H1 (cell line): ENCODE results near the gene LRCH3. TPM values are rescaled to one million over a fixed set of nuclear protein-coding genes. Genes with fewer than 3 reads are reported as not detected.

Source experiments
- CTCF ChIA-PET: fragments of 300-600 bp; sonication (Branson Sonifier 250); formaldehyde crosslinking; loops from one replicate; lab custom pipeline; 2021; ENCODE audit not compliant: partially characterized antibody; lab: Charles Lee
- POLR2A ChIA-PET: fragments of 300-600 bp; sonication (Branson Sonifier 250); formaldehyde crosslinking; loops from one replicate; lab custom pipeline; 2021; ENCODE audit warnings: inconsistent platforms; ENCODE audit not compliant: partially characterized antibody; lab: Charles Lee
- DNase-seq, 2 experiments: peaks; one replicate each; pipeline versions ENCODE4 v3.0.0 to v3.0.0-alpha.2; 2010 to 2022; ENCODE audit warnings: low spot score in 2 of 2, low read depth in 1 of 2, mixed read lengths in 1 of 2
- FAIRE-seq: peaks from 2 replicates; lab custom pipeline; 2011; peaks lifted over from hg19 to GRCh38; lab: Jason Lieb, UNC
- H2AFZ ChIP-seq: 2 replicates; pipeline ENCODE4 v1.8.1; 2012; ENCODE audit warnings: low read length, inconsistent platforms
- H2AK5ac ChIP-seq: 2 replicates; pipeline ENCODE4 v1.6.1; 2013; ENCODE audit warnings: low read depth, low read length
- H2BK120ac ChIP-seq: replicated peaks from 2 replicates; pipeline ENCODE3; 2013; ENCODE audit warnings: low read depth, low read length, inconsistent platforms
- H2BK12ac ChIP-seq: 2 replicates; pipeline ENCODE4 v1.6.1; 2013; ENCODE audit warnings: low read depth, low read length
- H2BK15ac ChIP-seq: 2 replicates; pipeline ENCODE4 v1.6.1; 2013; ENCODE audit warnings: low read length
- H2BK20ac ChIP-seq: 2 replicates; pipeline ENCODE4 v1.6.1; 2013; ENCODE audit warnings: low read length
- H2BK5ac ChIP-seq: 2 replicates; pipeline ENCODE4 v1.6.1; 2013; ENCODE audit warnings: low read depth, low read length
- H3K14ac ChIP-seq: 2 replicates; pipeline ENCODE4 v1.6.1; 2013; ENCODE audit warnings: inconsistent platforms; ENCODE audit not compliant: insufficient read length
- H3K18ac ChIP-seq: 2 replicates; pipeline ENCODE4 v1.6.1; 2013; ENCODE audit warnings: low read length; ENCODE audit errors: extremely low read depth
- H3K23ac ChIP-seq: 2 replicates; pipeline ENCODE4 v1.6.1; 2013; ENCODE audit warnings: inconsistent platforms; ENCODE audit not compliant: insufficient read length
- H3K23me2 ChIP-seq: 2 replicates; pipeline ENCODE4 v1.6.1; 2013; ENCODE audit warnings: low read depth, low read length
- H3K27ac ChIP-seq: 2 replicates; pipeline ENCODE4 v1.6.1; 2011; ENCODE audit warnings: low read depth, low read length, inconsistent platforms
- H3K27me3 ChIP-seq, 4 experiments: replicated peaks in 1 of 4; 1 replicate in 1 of 4; 2 replicates in 3 of 4; pipeline versions ENCODE4 v1.6.1 to v1.8.1; 2011 to 2013; ENCODE audit warnings: low read length in 3 of 4, mild to moderate bottlenecking in 3 of 4, inconsistent platforms in 2 of 4, mixed read lengths in 2 of 4, moderate library complexity in 1 of 4; ENCODE audit not compliant: control insufficient read depth in 3 of 4, insufficient read depth in 3 of 4; ENCODE audit errors: extremely low read depth in 1 of 4
- H3K36me3 ChIP-seq, 4 experiments: 2 replicates each; pipeline versions ENCODE4 v1.6.1 to v1.8.1; 2011 to 2013; ENCODE audit warnings: mild to moderate bottlenecking in 4 of 4, low read length in 3 of 4, moderate library complexity in 2 of 4, control low read depth in 1 of 4, inconsistent platforms in 1 of 4; ENCODE audit not compliant: insufficient read depth in 4 of 4, control insufficient read depth in 2 of 4
- H3K4ac ChIP-seq: replicated peaks from 2 replicates; pipeline ENCODE3; 2013; ENCODE audit warnings: low read length, low read depth, mixed read lengths, inconsistent platforms; ENCODE audit not compliant: insufficient read length
- H3K4me1 ChIP-seq, 4 experiments: replicated peaks in 1 of 4; 1 replicate in 1 of 4; 2 replicates in 3 of 4; pipeline versions ENCODE4 v1.6.1 to v1.8.1; 2011 to 2013; ENCODE audit warnings: low read length in 3 of 4, inconsistent platforms in 2 of 4, mixed read lengths in 1 of 4; ENCODE audit not compliant: insufficient read depth in 4 of 4, control insufficient read depth in 3 of 4
- H3K4me2 ChIP-seq, 2 experiments: 2 replicates each; pipeline versions ENCODE4 v1.6.1 to v1.8.1; 2011 to 2013; ENCODE audit warnings: low read depth in 2 of 2, low read length in 2 of 2, control low read depth in 1 of 2, inconsistent platforms in 1 of 2, mild to moderate bottlenecking in 1 of 2; ENCODE audit not compliant: insufficient read depth in 1 of 2
- H3K4me3 ChIP-seq, 4 experiments: fragments of 200-600, 300-600 bp in 1 of 4; sonication (generic), shearing (Covaris generic), sonication (Bioruptor Twin) in 1 of 4; 2 replicates each; pipeline versions ENCODE4 v1.5.1 to v1.8.1; 2011 to 2016; ENCODE audit warnings: low read length in 4 of 4, low read depth in 3 of 4, control low read depth in 2 of 4, inconsistent platforms in 2 of 4, mild to moderate bottlenecking in 2 of 4, mixed read lengths in 1 of 4, moderate library complexity in 1 of 4; ENCODE audit not compliant: insufficient read depth in 2 of 4; ENCODE audit errors: extremely low read depth in 1 of 4
- H3K56ac ChIP-seq: replicated peaks from 2 replicates; pipeline ENCODE3; 2013; ENCODE audit warnings: low read depth, mild to moderate bottlenecking, mixed read lengths, low read length, inconsistent platforms; ENCODE audit not compliant: insufficient read length
- H3K79me1 ChIP-seq: 2 replicates; pipeline ENCODE4 v1.6.1; 2013; ENCODE audit warnings: low read depth, low read length, control low read depth
- H3K79me2 ChIP-seq, 2 experiments: 2 replicates each; pipeline versions ENCODE4 v1.6.1 to v1.8.1; 2012 to 2013; ENCODE audit warnings: low read length in 2 of 2, mild to moderate bottlenecking in 2 of 2, inconsistent platforms in 1 of 2; ENCODE audit not compliant: insufficient read depth in 2 of 2, control insufficient read depth in 1 of 2
- H3K9ac ChIP-seq, 4 experiments: replicated peaks in 1 of 4; 1 replicate in 1 of 4; 2 replicates in 3 of 4; pipeline versions ENCODE4 v1.6.1 to v1.8.1; 2011 to 2013; ENCODE audit warnings: low read depth in 3 of 4, low read length in 3 of 4, control low read depth in 2 of 4, mild to moderate bottlenecking in 2 of 4, moderate library complexity in 2 of 4, inconsistent platforms in 1 of 4; ENCODE audit errors: extremely low read depth in 1 of 4
- H3K9me3 ChIP-seq, 2 experiments: 2 replicates each; pipeline versions ENCODE4 v1.6.1 to v1.8.1; 2012 to 2013; ENCODE audit warnings: mild to moderate bottlenecking in 2 of 2, moderate library complexity in 2 of 2, control low read depth in 1 of 2, inconsistent platforms in 1 of 2, low read depth in 1 of 2, low read length in 1 of 2, mixed read lengths in 1 of 2; ENCODE audit not compliant: insufficient read depth in 2 of 2
- H4K20me1 ChIP-seq, 2 experiments: replicated peaks in 1 of 2; 2 replicates each; pipeline versions ENCODE3 to v1.8.1; 2011 to 2013; ENCODE audit warnings: inconsistent platforms in 2 of 2, low read length in 2 of 2, mild to moderate bottlenecking in 1 of 2; ENCODE audit not compliant: insufficient read depth in 2 of 2, control insufficient read depth in 1 of 2
- H4K5ac ChIP-seq: 2 replicates; pipeline ENCODE4 v1.6.1; 2013; ENCODE audit warnings: low read length, low read depth, mixed read lengths, inconsistent platforms; ENCODE audit not compliant: insufficient read length
- H4K8ac ChIP-seq: 2 replicates; pipeline ENCODE4 v1.8.0; 2013; ENCODE audit warnings: mild to moderate bottlenecking, moderate library complexity, low read length, inconsistent platforms; ENCODE audit not compliant: insufficient read depth; ENCODE audit errors: extremely low read depth
- H4K91ac ChIP-seq: replicated peaks from 2 replicates; pipeline ENCODE3; 2013; ENCODE audit warnings: low read length, mixed read lengths, inconsistent platforms; ENCODE audit not compliant: insufficient read length
- MAX ChIP-seq: IDR thresholded peaks from 2 replicates; pipeline ENCODE4 v1.6.1; 2012; ENCODE audit warnings: inconsistent platforms
- POLR2AphosphoS5 ChIP-seq: IDR thresholded peaks from 2 replicates; pipeline ENCODE4 v1.6.1; 2011; ENCODE audit warnings: low read depth, low read length
- SUZ12 ChIP-seq: fragments of 200-600 bp; sonication (generic); IDR thresholded peaks from 2 replicates; pipeline ENCODE4 v1.6.1; 2012; ENCODE audit warnings: mild to moderate bottlenecking, inconsistent platforms, low read length, moderate library complexity, mixed read lengths
- WGBS, 2 experiments: shearing (Covaris generic) in 1 of 2; methylation state at CpG; one replicate each; pipeline versions ENCODE4 v1.1.6 to v1.1.7; 2013 to 2015; ENCODE audit warnings: low lambda C conversion rate in 2 of 2, mixed read lengths in 2 of 2, inconsistent platforms in 1 of 2, low coverage in 1 of 2, missing lambda C conversion rate in 1 of 2; ENCODE audit not compliant: insufficient replicate concordance in 2 of 2, insufficient coverage in 1 of 2, insufficient read length in 1 of 2; ENCODE audit errors: extremely low coverage in 1 of 2, missing lambda C conversion rate in 1 of 2; 5-methylcytosine and 5-hydroxymethylcytosine counted together
- polyA plus RNA-seq, 7 experiments: library from polyadenylated mRNA; depleted of rRNA in 3 of 7; stranded (reverse) in 5 of 7; unstranded in 2 of 7; fragments of >200 nt in 5 of 7; fragments of 200-250 nt in 2 of 7; gene quantifications; 1 replicate in 5 of 7; 2 replicates in 1 of 7; 4 replicates in 1 of 7; pipeline versions ENCODE4 v1.2.1 to v1.2.3, GENCODE V29; 2011 to 2013; ENCODE audit warnings: missing spikeins in 2 of 7, mixed read lengths in 2 of 7
- total RNA-seq: library from RNA; stranded (reverse); fragmentation: NEBNext Ultra II Directional; extraction: Animal tissue kit (Norgen Biotek cat#: 25700); gene quantifications from 2 replicates; pipeline ENCODE4 v1.2.1, GENCODE V29; 2021
- TF ChIP-seq, protein P1 (sequence below), 3 experiments: IDR thresholded peaks; 1 replicate in 2 of 3; 2 replicates in 1 of 3; pipeline versions ENCODE4 v1.5.1 to v1.6.1; 2011; ENCODE audit warnings: low read length in 3 of 3, mild to moderate bottlenecking in 3 of 3, inconsistent platforms in 2 of 3, low read depth in 1 of 3, moderate library complexity in 1 of 3; ENCODE audit not compliant: insufficient read depth in 1 of 3; ENCODE audit errors: control extremely low read depth in 1 of 3

LRCH3 gene
- total and polyA plus RNA-seq, 2 of the 8 experiments (the other 6 are each of a cell fraction or from before 2014, with no cell fraction given): 58.4 to 66.0 TPM

DNA sequence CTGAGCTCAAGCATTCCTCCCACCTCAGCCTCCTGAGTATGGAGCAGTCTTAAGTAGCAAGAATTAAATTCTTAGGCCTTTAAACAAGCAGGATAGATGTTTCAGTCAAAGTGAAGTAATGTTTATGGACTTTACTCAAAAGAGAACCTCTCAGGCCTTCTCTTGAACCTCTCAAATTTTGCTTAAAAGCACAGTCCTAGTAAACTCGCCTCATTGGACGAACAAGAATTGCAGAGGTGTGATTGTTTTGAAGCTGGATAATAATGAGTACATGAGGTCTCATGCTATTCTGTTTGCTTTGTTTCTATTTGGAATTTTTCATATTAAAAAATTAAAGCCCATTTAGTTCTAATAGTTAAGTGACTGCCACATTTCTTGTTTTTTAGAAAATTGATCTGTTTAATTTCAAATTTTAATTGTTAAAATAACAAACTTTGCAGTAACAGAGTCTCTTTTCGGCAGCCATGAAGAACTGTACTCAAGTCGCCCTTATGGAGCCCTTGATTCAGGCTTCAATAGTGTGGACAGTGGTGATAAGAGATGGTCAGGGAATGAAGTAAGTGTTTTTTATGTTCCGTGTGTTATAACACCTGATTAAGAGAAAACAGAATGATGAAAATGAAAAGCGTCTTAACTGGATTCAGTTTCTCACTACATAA, 39.4 kb downstream of the LRCH3 start:
- Histone ChIP-seq H2BK5ac (no peak overlapping the region), H4K91ac (no peak overlapping the region), H3K4me2 (no peak overlapping the region), H2BK12ac (no peak overlapping the region), H3K4ac (no peak overlapping the region), H2BK20ac (no peak overlapping the region), H2BK120ac (no peak overlapping the region), H3K79me2 (no peaks in the 10 kb centered on the region), H2AK5ac (no peak overlapping the region), H3K4me1 (no peaks in the 10 kb centered on the region), H3K14ac (no peak overlapping the region), H3K4me3 (no peak overlapping the region), H4K8ac (no peak overlapping the region), H2AFZ (no peak overlapping the region), H3K56ac (no peak overlapping the region), H3K27me3 (no peaks in the 10 kb centered on the region), H3K27ac (no peak overlapping the region), H3K23me2 (no peaks in the 10 kb centered on the region), H3K79me1 (no peaks in the 10 kb centered on the region; the same call in 1 of the 2 replicates), H3K18ac (no peak overlapping the region), H3K36me3 (peaks cover 7 to 60% (median 31%) of the 10 kb centered on the region in 4 experiments), H2BK15ac (no peak overlapping the region), H3K9me3 (no peaks in the 10 kb centered on the region), H4K5ac (no peak overlapping the region), H3K9ac (no peak overlapping the region), H4K20me1 (no peaks in the 10 kb centered on the region), H3K23ac (no peak overlapping the region)
- no peak for DNase-seq
- CTCF ChIA-PET: interaction anchor here (1.8 kb wide), 1 partner anchor 10 kb away, joined by 6 read pairs; no protein-coding TSS in a partner anchor
- WGBS, 2 experiments: 81% methylated on average over 6 of the region's 6 CpGs; no CpG with 5 or more reads in 1 of the 2 experiments
- POLR2A ChIA-PET: interaction anchor here (1.0 kb wide), 1 partner anchor 12 kb away, joined by 3 read pairs; no protein-coding TSS in a partner anchor
- TF ChIP-seq MAX (no peak), SUZ12 (no peak), POLR2AphosphoS5 (no peak)
- TF ChIP-seq, protein P1, sequence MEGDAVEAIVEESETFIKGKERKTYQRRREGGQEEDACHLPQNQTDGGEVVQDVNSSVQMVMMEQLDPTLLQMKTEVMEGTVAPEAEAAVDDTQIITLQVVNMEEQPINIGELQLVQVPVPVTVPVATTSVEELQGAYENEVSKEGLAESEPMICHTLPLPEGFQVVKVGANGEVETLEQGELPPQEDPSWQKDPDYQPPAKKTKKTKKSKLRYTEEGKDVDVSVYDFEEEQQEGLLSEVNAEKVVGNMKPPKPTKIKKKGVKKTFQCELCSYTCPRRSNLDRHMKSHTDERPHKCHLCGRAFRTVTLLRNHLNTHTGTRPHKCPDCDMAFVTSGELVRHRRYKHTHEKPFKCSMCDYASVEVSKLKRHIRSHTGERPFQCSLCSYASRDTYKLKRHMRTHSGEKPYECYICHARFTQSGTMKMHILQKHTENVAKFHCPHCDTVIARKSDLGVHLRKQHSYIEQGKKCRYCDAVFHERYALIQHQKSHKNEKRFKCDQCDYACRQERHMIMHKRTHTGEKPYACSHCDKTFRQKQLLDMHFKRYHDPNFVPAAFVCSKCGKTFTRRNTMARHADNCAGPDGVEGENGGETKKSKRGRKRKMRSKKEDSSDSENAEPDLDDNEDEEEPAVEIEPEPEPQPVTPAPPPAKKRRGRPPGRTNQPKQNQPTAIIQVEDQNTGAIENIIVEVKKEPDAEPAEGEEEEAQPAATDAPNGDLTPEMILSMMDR (IDR thresholded peaks at IDR 0.05; ENCODE audit: control extremely low read depth in 1 of 3, insufficient read depth in 1 of 3, low read depth in 1 of 3, low read length in 3 of 3): no peak
- no peak for FAIRE-seq
